ENCODE results near the gene CCDC71L.

- no peak for TF ChIP-seq RAD21 (IDR thresholded peaks at IDR 0.05; ENCODE audit: low read depth)
- TF ChIP-seq FOXM1 (IDR thresholded peaks at IDR 0.05; ENCODE audit: borderline replicate concordance, low read depth): no peak
- TF ChIP-seq, protein P1, sequence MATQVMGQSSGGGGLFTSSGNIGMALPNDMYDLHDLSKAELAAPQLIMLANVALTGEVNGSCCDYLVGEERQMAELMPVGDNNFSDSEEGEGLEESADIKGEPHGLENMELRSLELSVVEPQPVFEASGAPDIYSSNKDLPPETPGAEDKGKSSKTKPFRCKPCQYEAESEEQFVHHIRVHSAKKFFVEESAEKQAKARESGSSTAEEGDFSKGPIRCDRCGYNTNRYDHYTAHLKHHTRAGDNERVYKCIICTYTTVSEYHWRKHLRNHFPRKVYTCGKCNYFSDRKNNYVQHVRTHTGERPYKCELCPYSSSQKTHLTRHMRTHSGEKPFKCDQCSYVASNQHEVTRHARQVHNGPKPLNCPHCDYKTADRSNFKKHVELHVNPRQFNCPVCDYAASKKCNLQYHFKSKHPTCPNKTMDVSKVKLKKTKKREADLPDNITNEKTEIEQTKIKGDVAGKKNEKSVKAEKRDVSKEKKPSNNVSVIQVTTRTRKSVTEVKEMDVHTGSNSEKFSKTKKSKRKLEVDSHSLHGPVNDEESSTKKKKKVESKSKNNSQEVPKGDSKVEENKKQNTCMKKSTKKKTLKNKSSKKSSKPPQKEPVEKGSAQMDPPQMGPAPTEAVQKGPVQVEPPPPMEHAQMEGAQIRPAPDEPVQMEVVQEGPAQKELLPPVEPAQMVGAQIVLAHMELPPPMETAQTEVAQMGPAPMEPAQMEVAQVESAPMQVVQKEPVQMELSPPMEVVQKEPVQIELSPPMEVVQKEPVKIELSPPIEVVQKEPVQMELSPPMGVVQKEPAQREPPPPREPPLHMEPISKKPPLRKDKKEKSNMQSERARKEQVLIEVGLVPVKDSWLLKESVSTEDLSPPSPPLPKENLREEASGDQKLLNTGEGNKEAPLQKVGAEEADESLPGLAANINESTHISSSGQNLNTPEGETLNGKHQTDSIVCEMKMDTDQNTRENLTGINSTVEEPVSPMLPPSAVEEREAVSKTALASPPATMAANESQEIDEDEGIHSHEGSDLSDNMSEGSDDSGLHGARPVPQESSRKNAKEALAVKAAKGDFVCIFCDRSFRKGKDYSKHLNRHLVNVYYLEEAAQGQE (IDR thresholded peaks at IDR 0.05; ENCODE audit: low read depth): no peak
Observed at GRCh38 chr7:106621393-106622132, 39.4 kb downstream of the CCDC71L start.
